GM04503 (cell line): ENCODE results near the gene ZNF536.

ENCODE experiments used
- DNase-seq: peaks from one replicate; pipeline ENCODE4 v3.0.0-alpha.2; 2012; ENCODE audit warnings: low read depth

The ZNF536 gene

DNA sequence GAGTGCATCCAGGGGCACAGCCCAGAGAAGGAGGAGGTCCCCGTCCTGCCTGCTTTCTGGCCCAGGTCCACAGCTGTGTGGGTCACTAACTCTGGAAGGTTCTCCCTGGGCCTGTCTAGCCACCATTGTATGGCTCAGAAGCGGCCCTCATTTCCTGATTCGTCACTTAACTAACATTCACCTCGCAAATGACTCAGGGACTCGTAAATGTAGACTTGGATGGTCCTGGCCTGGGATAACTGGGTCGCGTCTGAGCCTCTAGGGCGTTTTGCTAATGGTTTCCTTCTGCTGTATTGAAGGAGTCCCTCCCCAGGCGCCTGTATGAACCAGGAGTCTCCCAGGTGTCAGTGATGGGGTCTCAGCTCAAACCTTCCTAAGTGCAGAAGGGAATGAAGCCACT is 162.8 kb downstream of the ZNF536 start:
- DNase-seq, result no peak

DNA sequence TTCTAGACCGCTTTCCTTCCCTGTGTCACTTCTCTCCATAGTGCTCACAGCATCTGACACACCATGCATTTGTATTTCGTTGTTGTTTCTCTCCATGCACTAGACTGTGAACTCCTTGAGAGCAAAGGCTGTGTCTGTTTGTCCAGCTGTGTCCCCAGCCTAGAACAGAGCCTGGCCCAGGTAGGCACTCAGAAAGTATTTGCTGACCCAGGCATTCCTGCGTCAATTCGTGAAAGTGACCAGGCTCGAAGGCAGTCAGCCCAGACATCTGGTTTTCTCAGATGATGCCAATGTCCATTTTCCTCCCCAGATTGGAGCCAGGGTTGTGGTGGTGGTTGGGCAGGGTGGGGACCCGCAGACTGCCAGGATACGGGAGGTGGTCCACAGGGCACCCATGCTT is 164.8 kb downstream of the ZNF536 start:
- no peak for DNase-seq

DNA sequence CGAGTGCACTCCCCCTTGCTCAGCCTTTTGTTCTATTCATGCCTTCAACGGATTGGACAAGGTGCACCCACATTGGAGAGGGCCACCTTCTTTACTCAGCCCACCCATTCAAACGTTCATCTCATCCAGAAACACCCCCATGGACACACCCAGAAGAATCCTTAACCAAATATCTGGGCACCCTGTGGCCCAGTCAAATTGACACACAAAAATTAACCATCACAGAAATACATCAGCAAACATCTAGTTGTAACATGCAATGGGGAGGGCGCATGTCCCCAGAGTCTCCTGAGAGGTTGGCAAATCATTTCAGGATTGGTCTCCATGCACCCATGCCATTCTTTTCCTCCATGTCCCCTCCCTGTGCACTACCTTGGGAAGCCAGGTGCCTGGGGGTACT is 167.1 kb downstream of the ZNF536 start:
- no peak for DNase-seq

DNA sequence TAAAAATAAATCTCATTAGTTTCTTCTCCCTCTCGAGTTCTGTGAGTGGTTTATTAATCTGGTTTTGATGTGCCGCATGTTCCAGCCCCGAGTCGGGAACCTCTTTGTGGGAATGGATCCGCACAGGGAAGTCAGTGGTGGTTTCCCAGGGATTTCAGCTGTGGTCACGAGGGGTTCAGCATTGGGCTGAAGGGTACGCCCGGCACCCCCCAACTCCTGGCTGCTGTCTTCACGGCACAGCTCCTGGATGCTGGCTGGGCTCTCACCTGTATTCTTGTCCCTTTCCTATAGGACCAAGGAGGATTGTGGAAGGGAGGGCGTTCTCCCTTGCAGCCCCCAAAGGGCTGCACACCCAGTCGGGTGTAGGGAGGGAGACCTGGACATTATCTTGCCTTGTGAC is 167.8 kb downstream of the ZNF536 start:
- DNase-seq, result no peak

DNA sequence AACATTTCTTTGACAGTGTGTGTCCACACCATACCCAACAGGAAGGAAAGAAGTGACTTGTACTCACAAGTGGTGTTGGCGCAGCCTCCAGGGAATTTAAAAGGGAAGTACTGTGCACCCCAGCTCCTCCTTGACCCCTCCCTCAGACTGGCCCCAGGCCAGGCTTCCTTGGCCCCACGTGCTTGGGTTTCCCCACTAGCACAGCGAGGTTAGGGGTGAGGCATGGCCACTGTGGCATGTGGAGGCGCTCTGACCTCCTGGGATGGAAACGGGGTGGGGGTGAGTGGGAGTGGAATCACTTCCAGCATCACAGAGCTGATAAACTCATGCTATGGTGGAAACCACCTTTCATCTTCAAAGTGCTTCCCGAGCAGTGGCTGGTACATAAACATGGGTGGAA is 168.6 kb downstream of the ZNF536 start:
- DNase-seq, result no peak

DNA sequence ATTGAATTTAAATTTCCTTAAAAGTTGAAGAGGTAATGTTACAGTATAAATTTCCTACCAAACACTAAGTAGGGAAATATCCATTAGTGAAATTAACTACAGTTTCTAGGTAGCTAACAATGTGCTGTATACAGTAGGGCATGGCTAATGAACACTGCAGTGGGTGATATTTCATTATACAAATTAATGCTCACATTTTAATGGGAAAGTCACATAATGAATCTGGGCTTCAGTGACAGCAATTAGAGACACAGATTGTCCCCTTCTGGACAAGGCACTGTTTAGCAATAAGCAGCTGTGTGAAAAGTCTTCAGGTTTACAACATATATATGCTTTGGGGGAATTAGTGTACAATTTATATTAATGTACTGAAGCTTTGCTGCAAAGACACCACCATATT is 169.4 kb downstream of the ZNF536 start:
- DNase-seq, result no peak

DNA sequence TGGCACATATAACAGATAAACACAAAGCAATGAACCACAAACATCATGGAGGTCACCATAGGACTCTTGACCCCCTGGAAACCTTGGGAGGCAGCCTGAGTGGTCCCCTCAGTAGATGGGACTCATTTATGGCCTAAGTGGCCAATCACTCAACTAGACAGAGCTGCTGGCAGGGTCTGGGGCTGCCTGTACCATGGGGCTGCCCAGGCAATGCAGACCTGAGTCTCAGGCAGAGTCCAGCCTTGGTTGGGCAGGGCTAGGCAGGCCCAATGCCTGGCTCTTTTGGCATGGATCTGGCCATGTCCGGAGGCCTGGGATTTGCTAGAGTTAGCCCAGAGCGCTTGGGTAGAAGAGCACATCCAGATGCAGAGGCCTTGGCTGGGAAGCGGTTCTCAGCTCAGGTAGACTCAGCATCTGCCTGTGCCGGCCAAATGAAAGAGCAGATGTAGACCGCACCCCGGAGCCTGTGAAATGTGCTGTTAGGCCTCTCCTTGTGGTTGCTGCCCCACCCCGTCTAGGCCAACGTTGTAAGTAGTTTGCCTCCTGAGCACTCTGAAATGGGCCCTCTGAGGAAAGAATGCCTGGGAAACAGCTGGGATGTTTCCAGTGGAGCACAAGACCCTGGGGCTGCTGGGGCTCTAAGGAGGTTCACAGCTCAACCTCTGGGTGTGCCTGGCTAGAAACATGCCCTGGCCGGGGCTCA is 171.2 kb downstream of the ZNF536 start:
- no peak for DNase-seq

DNA sequence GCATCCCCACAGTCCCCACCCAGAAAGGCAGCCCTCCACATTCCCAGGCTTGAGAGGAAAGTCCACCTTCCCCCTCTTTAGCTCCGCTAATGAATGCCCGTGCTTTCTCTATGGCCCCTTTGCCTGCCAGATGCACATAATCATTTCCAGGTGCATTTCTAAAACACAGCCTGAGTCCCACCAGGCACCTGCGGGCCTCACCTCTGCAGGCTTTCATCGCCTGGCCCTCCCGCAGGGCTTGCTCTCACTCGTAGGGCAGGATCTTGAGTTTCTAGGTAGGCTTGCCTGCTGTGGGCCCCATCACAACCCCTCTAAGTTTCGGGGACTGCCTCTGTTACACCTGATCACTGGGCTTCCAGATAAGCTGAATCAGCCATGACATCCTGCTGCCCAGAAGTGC is 173.6 kb downstream of the ZNF536 start:
- DNase-seq, result no peak

DNA sequence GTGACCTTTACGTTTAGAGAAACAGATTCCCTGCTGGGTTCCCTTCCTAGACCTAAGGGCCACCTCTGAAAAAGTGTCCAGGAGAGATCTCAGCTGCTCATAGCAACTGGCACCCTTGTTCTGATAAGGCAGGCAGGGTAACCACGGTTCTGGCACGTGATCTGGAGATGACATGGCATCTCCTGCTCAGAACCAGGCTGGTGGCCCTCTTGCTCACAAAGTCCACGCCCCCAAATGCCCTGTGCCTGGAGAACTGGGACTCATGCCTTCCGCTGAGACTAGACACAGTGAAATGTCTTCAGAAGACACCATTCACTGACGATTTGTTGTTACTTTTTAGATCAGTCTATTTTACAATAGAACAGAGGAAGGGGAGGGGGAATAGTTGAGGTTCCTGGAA is 174.1 kb downstream of the ZNF536 start:
- DNase-seq, result no peak

DNA sequence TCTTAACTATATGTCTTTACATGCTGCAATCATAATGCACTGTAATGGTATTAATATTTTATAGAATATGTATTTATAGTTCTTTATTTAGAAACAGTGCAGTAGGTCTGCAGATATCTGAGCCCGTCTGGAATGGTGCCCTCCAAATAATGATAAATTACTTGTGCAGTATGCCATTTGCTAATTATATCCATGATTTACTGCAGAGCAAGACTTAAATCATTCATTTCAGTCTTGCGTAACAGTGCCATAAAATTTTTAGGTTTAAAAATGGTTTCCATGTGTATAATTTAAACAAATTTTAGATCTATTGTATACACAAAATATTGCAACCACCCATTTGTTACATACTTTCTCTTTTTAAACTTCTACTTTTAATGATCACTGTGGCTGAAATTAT is 175.1 kb downstream of the ZNF536 start:
- no peak for DNase-seq

DNA sequence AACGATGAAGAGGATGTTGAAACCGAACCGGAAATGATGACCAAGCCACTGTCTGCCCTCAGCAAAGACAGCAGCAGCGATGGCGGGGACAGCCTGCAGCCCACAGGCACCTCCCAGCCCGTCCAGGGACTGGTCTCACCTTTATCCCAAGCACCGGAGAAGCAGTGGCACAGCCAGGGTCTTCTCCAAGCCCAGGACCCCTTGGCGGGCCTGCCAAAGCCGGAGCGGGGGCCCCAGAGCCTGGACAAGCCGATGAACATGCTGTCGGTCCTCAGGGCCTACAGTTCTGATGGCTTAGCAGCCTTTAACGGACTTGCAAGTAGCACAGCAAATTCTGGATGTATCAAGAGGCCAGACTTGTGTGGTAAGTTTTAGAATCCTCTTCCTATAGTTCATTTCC is 177.0 kb downstream of the ZNF536 start:
- no peak for DNase-seq

DNA sequence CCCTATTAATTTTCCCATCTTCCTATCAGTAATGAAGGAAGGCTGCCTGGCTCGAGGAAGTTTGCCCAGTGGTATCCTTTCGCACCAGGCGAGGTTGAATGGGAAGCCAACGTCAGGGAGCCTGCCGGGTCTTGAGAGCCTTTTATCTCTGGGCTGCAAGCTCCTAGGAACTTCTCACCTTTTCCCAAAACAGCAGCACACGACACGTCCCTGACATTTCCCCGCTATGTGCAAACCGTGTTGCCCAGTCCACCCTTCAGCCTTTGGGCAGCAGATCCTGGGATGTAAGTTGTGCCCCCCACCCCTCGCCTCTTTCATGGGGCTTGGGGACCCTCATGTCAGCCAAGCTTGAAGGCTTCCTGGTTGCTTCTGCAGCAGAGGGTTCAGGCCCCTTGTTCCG is 179.1 kb downstream of the ZNF536 start:
- no peak for DNase-seq

DNA sequence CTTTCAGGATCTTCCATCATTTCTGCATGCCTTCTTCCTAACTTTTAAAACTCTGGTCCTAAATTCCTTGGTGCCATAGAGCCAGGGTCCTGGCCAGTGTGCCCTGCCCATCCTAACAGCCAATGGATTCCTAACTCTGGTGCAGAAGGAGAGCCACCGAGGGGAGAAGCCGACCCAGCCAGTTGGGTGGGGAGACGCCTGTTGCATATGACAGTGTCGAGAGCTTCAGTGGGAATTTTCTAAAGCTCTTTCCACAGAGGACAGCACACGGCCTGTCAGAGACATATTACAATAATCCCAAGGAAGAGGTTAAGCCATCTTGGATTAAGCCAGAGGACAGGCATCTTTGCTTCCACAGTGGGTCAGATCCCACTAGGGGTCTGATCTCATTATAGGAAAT is 180.4 kb downstream of the ZNF536 start:
- DNase-seq, result no peak

DNA sequence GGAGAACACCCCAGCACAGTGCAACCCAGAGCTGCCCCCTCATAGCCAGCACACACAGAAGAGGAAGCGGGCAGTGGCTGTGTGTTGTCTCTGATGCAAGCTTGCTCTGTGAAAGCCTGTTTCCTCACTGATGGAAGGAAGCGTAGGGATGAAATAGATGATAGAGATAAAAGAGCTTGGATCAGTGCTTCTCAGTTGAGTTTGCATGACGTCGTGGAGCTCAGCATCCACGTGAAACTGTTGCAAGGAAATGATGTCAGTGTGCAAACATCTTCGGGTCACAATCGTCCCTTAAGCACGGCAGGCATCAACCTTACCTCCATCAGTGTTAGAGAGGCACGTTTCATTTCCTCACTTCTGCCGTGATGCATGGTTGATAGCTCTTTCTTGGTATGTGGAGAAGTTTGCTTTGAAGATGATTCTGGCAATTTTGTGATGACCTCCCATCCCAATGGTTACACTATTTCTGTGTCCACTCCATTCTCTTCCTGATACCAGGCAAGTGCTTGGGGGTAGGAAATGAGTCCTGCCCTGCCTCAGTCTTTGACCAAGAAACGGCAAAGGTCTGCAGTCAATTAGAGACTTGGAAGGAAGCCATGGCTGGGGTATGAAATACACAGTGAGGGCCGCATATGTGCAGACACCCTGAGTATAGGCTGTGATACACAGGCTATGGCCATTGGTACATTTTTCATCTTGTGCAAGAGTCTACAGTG is 183.0 kb downstream of the ZNF536 start:
- no peak for DNase-seq

DNA sequence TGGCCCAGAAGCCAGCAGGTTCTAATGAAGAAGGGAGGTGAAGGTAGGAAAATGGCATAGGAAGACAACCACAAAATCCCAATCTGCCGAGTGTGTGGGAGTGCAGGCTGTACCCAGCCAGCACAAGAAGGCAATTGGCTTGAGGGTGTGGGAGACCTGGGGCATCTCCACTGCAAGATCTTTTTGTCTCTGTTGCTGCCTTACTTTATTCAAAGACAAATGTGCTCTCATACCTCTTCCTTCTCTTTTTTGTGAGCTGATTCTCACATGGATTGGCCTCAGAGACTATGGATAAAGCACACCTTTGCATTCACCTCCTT is 183.6 kb downstream of the ZNF536 start:
- no peak for DNase-seq

DNA sequence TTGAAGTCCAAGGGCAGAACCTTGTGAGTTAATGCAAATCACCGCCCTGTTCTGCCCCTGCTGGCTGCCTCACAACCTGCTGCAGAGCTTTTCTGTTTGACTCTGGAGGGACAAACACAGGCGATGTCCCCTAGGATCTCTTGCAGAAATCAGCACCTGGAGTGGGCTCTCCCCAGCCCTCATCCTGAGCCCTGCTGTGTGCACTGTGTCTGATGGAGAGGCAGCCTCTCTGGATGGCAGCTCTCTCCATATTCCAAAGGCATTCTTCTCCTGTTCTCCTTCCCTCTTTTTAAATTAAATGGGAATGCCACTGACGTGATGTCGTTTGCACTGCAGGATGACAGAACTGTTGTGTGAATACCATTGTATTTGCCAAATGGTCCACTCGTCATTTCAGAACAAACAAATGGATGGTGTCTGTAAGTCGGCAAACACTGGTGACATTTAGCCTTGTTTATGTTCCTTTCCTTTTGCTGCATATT is 184.1 kb downstream of the ZNF536 start:
- DNase-seq, result no peak

DNA sequence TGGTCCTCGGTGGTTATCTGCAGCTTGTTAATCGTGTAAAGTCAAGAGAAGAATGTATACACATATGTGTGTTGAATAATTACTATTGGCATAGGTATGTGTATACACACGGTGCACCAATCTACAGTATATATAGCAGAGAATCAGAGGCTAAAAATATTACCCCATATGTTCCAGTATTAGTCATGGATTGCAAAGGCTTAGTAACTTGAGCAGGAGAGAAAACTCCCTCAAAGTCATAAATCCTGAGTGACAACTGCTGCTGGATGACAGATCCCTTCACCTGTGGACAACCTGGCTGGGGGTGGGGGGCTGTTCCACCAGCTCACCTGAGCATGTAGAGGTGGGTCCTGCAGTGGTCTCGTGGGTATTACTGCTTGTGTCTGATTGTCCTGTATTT is 185.0 kb downstream of the ZNF536 start:
- no peak for DNase-seq

DNA sequence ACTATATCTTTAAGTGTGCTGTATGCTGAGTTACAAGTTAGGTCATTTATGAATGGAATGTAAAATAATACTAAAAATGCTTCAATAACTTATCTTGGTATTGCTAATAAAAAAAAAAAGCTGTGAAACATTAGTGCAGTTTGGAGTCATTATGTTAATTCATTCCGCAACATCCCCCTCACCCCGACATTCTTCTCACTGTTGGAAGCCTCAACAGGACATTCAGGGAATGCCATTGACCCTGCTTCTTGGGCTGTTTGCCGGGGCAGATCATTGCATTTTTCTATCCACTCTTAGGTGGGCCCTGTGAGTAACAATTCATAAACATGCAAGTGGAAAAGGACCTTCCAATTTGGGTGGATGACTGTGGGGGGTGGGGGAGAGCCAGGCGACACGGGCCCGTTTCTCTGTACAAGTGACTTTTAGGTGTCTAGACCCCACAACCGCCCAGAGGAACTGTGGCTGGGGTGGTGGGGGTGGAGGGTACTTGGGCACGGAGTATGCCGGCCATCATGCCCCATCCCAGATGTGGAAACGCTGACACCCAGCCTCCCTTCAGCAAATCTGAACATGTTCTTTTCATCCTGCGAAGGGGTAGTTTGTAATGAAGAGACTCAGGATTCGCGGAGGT is 185.9 kb downstream of the ZNF536 start:
- DNase-seq, result no peak

DNA sequence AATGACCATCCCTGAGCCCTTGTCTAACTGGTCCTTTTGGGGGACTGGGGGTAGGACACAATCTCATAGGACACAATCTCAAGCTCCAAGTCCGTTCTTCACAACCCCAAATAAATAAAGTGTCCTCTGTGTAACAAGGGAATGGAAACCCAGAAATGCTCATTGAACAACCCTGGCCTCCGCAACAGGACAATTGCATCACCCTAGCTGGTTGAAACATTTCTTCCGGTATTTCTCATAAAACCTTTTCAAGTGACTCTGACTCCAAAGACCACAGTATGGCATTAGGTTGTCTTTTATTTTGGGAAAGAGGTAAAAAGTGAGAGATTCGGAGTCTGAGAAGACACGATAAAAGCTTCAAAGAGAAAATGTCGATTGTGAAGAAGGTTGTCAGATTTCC is 186.6 kb downstream of the ZNF536 start:
- DNase-seq, result no peak

DNA sequence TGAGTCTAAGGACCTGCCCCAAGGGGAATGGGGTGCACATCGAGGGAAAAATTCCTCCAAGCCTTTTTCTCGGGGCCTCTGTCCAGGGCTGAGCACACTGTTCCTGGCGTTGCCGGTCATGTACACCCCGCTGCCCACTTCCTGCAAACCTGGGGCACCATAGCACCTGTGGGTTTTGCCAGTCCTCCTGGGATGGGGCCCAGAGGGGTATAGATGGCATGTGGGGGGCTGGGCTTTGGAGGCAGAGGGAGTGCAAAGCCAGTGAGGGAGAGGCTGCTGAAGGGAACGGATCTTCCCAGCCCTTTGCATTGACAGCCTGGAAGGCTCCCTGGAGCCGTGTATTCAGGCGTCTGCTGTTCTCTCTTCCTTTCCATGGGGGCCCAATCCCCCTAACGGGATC is 187.3 kb downstream of the ZNF536 start:
- no peak for DNase-seq

DNA sequence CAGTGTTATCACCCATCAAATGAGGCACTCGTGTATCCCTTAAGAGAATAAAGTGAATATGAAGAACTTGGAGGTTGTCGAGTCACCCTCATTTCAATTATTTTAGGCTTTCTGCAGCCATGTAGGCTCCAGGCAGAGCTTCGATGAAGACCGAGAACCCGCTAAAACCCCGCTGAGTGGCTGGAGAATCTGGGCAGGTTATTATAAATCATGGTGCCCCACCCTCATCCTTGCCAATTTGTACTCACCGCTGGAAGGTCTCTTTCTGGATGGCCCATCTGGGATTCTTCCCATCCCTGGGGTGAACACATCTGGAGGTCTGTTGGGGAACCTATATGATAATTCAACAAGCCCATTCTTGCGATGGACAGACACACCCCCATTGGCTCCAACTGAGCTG is 190.8 kb downstream of the ZNF536 start:
- DNase-seq, result no peak

DNA sequence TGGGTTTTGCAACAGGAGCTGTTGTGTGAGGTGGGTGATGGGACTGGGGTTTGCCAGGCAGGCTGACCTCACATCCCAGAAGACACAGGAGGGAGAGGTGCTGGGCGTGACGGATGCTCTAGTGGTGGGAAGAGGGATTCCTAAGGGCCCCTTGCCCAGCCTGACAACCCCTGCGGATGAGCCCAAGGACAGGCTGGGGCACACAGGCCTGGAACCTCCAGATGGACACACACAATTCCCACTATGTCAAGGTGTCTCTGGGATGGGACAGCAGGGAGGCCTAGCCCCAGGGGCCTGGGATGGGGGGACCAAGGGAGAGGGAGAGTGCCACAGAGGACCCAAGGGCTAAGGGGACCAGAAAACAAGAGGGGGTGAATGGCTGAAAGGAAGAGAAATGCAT is 191.5 kb downstream of the ZNF536 start:
- no peak for DNase-seq

DNA sequence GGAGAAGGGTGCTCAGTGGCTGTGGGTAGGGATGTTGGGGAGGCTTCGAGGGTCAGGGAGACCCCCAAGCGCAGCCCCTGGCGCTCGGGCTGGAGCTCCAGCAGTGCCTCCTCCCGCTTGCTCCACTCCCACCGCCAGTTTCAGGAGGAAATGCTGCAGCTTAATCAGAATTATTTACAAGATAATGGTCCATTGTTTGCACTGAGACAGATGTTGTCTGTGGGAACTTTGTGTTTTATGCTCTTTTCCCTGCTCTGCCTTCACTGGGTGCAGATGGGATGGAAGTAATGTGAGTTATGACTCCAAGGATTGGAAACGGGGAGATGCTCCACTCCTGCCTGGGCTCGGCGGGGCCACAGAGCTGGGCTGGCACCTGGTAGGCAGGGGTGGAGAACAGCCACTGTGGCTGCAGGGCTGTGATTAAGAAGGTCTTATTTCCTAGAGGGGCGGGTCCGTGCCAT is 192.4 kb downstream of the ZNF536 start:
- DNase-seq, result no peak

DNA sequence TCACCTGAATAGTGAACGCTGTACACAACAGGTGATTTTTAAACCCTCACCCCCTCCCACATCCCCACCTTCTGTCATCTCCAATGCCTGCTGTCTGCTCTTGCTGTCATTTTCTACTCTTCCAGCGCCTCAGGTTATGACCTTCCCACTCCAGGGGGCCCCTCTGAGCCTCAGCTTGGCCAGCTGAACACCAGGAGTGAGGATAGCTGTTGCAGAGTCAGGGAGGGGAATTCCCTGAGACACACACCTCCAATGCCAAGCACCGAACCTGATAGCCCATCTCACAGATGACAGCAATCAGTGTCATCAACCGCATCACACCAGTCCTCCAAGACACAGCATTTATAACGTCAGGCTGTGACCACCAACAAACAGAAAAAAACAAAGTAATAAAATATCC is 193.5 kb downstream of the ZNF536 start:
- no peak for DNase-seq
